AG04449 (cell line): Measurements from ENCODE around the gene CFHR1.
"Not testable (repeated sequence)": the region's sequence is repeated elsewhere in the genome, so short reads cannot be mapped to it uniquely, and the experiment has no call there.

ENCODE experiments used
- CTCF ChIA-PET: fragments of 350-600 bp; formaldehyde crosslinking; extraction: SDS; loops from one replicate; lab custom pipeline; 2021; ENCODE audit warnings: antibody characterized with exemption; lab: Yijun Ruan, JAX
- POLR2A ChIA-PET: fragments of 400-600, 350-600 bp; formaldehyde crosslinking; extraction: SDS; loops from one replicate; lab custom pipeline; 2020; ENCODE audit warnings: antibody characterized with exemption, inconsistent platforms; lab: Yijun Ruan, JAX
- DNase-seq: peaks from one replicate; pipeline ENCODE4 v3.0.0-alpha.2; 2010; ENCODE audit warnings: low read depth, low spot score
- H3K4me3 ChIP-seq: 2 replicates; pipeline ENCODE4 v1.5.1; 2011; ENCODE audit warnings: low read depth, mild to moderate bottlenecking, control low read depth, low read length
- TF ChIP-seq, protein P1 (sequence below): IDR thresholded peaks from one replicate; pipeline ENCODE4 v1.5.1; 2011; ENCODE audit warnings: mild to moderate bottlenecking, moderate library complexity, low read length, control low read depth, inconsistent platforms; ENCODE audit not compliant: insufficient read depth; ENCODE audit errors: missing control alignments

CFHR1 gene

DNA sequence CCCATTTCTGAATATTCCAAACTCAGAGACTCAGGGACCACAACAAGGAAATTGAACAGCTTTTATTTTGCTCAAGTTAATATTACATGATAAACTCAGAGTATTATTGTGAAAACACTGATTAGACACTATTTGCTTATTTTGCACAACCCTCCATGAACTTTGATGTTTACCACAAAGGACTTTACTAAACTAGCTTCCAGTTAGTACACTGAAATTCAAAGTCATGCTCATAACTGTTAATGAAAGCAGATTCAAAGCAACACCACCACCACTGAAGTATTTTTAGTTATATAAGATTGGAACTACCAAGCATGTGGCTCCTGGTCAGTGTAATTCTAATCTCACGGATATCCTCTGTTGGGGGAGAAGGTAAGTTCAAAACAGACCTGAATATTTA lies at the start of gene CFHR1:
Gene CFHR1, plus strand, starts transcription at position 201 of the 400 bp plus-strand sequence. Its CDS starts 114 bp downstream, at position 315.
- POLR2A ChIA-PET, DNase-seq, CTCF ChIA-PET, H3K4me3 ChIP-seq: not testable (repeated sequence)

DNA sequence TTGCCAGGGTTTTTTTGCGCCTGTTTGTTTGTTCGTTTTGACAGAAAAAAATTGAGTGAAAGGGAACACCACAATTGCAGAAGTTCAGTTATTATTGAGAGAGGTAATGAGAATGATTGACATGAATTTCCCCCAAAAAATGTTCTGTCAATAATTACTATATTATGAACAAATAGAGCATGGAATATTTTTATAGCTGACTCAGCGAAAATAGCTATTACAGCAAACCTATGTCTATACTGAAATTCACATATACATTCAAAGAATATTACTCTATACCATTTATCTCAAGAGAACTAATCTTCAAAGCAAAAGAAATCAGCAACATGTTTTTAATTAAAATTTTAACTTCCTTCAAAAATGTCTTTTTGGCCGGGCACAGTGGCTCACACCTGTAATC lies 49.7 kb upstream of the CFHR1 start:
- POLR2A ChIA-PET, H3K4me3 ChIP-seq, DNase-seq, CTCF ChIA-PET: not testable (repeated sequence)

DNA sequence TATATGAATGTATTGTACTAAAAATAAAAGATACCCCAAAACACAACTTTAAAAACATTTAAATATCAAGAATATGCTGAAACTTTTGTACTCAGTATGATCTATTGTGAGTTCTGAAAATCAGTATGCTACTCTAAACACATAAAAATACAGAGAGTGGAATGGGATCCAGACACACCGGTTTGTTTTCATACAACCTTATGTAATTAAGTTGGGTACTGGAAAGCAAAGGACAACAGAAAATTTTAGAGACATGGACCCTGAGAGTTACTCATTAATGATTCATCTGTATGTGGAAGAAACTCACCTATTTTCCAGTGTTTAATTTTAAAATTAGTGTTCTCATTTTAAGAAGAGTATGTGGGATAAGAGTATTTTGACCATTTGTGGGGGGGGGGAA lies 45.8 kb upstream of the CFHR1 start:
- ChIA-PET POLR2A (no interaction called here), CTCF (no interaction called here)
- TF ChIP-seq, protein P1, sequence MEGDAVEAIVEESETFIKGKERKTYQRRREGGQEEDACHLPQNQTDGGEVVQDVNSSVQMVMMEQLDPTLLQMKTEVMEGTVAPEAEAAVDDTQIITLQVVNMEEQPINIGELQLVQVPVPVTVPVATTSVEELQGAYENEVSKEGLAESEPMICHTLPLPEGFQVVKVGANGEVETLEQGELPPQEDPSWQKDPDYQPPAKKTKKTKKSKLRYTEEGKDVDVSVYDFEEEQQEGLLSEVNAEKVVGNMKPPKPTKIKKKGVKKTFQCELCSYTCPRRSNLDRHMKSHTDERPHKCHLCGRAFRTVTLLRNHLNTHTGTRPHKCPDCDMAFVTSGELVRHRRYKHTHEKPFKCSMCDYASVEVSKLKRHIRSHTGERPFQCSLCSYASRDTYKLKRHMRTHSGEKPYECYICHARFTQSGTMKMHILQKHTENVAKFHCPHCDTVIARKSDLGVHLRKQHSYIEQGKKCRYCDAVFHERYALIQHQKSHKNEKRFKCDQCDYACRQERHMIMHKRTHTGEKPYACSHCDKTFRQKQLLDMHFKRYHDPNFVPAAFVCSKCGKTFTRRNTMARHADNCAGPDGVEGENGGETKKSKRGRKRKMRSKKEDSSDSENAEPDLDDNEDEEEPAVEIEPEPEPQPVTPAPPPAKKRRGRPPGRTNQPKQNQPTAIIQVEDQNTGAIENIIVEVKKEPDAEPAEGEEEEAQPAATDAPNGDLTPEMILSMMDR = no peak
- H3K4me3 ChIP-seq = no peak overlapping the region
- no peak for DNase-seq

GRCh38 chr1:196774175-196774574 lies 45.4 kb upstream of the CFHR1 start:
- H3K4me3 ChIP-seq = no peak overlapping the region
- POLR2A ChIA-PET = no interaction called here
- TF ChIP-seq, protein P1 = no peak
- CTCF ChIA-PET = no interaction called here
- no peak for DNase-seq

DNA sequence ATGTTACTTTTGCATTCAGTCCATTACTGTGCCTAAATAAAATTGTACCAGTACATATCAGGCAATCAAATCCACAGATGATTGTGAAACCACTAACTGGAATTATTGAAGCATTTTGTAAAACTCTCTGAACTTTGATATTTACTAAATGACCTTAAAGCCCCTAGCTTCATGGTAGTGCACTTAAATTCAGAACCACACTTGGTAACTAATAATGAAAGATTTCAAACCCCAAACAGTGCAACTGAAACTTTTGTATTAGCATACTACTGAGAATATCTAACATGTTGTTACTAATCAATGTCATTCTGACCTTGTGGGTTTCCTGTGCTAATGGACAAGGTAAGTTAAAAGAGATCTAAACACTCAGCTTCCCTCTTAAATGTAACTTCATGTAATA lies 44.9 kb upstream of the CFHR1 start, which contains the start of gene CFHR3:
Gene CFHR3, plus strand, starts transcription at position 238 of the 400 bp plus-strand sequence. Its CDS starts 47 bp downstream, at position 285.
- TF ChIP-seq, protein P1 = no peak
- DNase-seq = no peak
- H3K4me3 ChIP-seq = no peak within 1 kb of the TSS
- POLR2A ChIA-PET = no interaction called here
- CTCF ChIA-PET = no interaction called here

DNA sequence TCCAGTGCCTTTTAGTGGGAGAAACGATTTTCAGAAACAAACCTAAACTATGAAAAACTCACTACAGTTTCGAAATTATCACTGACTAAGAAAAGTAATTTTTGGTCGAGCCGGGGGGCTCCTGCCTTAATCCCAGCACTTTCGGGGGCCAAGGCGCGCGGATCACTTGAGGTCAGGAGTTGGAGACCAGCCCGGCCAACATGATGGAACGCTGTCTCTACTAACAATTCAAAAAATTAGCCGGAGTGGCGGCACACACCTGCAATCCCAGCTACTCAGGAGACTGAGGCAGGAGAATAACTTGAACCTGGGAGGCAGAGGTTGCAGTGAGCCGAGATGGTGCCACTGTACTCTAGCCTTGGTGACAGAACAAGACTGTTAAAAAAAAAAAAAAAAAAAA lies 41.9 kb upstream of the CFHR1 start:
- DNase-seq = no peak
- no peak overlapping the region for H3K4me3 ChIP-seq
- TF ChIP-seq, protein P1 = no peak
- POLR2A ChIA-PET = no interaction called here
- CTCF ChIA-PET = no interaction called here

DNA sequence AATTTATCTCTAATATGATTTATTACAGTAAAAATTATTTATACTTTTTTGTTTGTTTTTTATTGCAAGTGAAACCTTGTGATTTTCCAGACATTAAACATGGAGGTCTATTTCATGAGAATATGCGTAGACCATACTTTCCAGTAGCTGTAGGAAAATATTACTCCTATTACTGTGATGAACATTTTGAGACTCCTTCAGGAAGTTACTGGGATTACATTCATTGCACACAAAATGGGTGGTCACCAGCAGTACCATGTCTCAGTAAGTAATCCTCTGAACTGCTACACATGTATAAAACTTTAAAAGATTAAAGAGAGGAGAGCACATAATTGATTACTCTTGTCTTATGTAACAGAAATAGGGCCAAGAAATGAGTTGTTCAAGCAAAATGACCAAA lies 40.4 kb upstream of the CFHR1 start:
- no peak overlapping the region for H3K4me3 ChIP-seq
- TF ChIP-seq, protein P1 = no peak
- no peak for DNase-seq
- CTCF ChIA-PET = no interaction called here
- POLR2A ChIA-PET = no interaction called here

GRCh38 chr1:196791252-196791651 lies 28.3 kb upstream of the CFHR1 start:
- DNase-seq, CTCF ChIA-PET, POLR2A ChIA-PET, H3K4me3 ChIP-seq: not testable (repeated sequence)

DNA sequence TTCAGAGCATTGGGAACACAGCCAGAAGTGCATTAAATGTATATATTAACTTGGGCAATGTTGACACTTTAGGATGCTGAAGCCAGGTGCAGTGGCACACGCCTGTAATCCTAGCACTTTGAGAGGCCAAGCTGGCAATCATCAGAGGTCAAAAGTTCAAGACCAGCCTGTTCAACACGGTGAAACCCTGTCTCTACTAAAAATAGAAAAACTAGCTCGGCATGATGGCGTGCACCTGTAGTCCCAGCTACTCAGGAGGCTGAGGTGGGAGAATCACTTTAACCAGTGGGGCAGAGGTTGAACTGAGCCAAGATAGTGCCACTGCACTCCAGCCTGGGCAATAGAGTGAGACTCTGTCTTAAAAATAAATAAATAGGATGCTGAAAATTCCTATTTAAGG lies 25.4 kb upstream of the CFHR1 start:
- H3K4me3 ChIP-seq, CTCF ChIA-PET, POLR2A ChIA-PET, DNase-seq: not testable (repeated sequence)
